Sigmoid colon (tissue), 4 donors: Measurements from ENCODE around the gene KCNIP4.

Experiments used
- CTCF ChIP-seq, 4 experiments: fragments of 450-650 bp in 3 of 4; fragments of 200-600 bp in 1 of 4; IDR thresholded peaks; one replicate each; pipeline ENCODE4 v1.5.1; 2016 to 2019; ENCODE audit warnings: antibody characterized with exemption in 4 of 4, mild to moderate bottlenecking in 3 of 4, moderate library complexity in 2 of 4
- EP300 ChIP-seq, 4 donors: sonication (generic); formaldehyde crosslinking; IDR thresholded peaks; one replicate each; pipeline ENCODE4 v1.6.1; 2017; ENCODE audit warnings: antibody characterized with exemption in 4 of 4
- POLR2A ChIP-seq, 2 donors: fragments of 450-650 bp; IDR thresholded peaks; one replicate each; pipeline ENCODE4 v1.6.1; 2016; ENCODE audit warnings: antibody characterized with exemption in 2 of 2, mild to moderate bottlenecking in 2 of 2, moderate library complexity in 2 of 2
- POLR2AphosphoS5 ChIP-seq, 4 donors: sonication (generic); formaldehyde crosslinking; IDR thresholded peaks; one replicate each; pipeline ENCODE4 v1.6.1; 2017; ENCODE audit warnings: antibody characterized with exemption in 4 of 4

GRCh38 chr4:21726255-21726815 lies 222.2 kb downstream of the KCNIP4 start:
- no peak for TF ChIP-seq CTCF (IDR thresholded peaks at IDR 0.05)
- no peak for TF ChIP-seq POLR2AphosphoS5 (IDR thresholded peaks at IDR 0.05)
- no peak for TF ChIP-seq EP300 (IDR thresholded peaks at IDR 0.05)
- TF ChIP-seq POLR2A (IDR thresholded peaks at IDR 0.05) = no peak
